GM12874 (cell line): Measurements from ENCODE around the gene GPC4.

Experiments
- CTCF ChIP-seq: IDR thresholded peaks from 2 replicates; pipeline ENCODE4 v1.5.1; 2011; ENCODE audit warnings: low read depth, mild to moderate bottlenecking, control low read depth, low read length, moderate library complexity; ENCODE audit not compliant: insufficient read depth

The GPC4 gene

GRCh38 chrX:133392671-133393070 lies 22.6 kb downstream of the GPC4 start:
- TF ChIP-seq CTCF = no peak

GRCh38 chrX:133391111-133391510 lies 24.2 kb downstream of the GPC4 start:
- no peak for TF ChIP-seq CTCF

- no peak for TF ChIP-seq CTCF
These were observed 24.6 kb downstream of the GPC4 start for GRCh38 chrX:133390676-133391075.

- no peak for TF ChIP-seq CTCF
These were observed 25.3 kb downstream of the GPC4 start for GRCh38 chrX:133389975-133390374.

- no peak for TF ChIP-seq CTCF
These were observed 30.8 kb downstream of the GPC4 start for GRCh38 chrX:133384454-133384853.

GRCh38 chrX:133380711-133381619 lies 34.3 kb downstream of the GPC4 start:
- TF ChIP-seq CTCF = no peak

GRCh38 chrX:133376422-133376821 lies 38.9 kb downstream of the GPC4 start:
- no peak for TF ChIP-seq CTCF
